HG03565 (cell line): ENCODE results near the gene LRP4.

Experiments used
- ATAC-seq: cut with Tn5 transposase; IDR thresholded peaks from one replicate; pipeline ENCODE4 v1.9.1; 2021; ENCODE audit warnings: mild to moderate bottlenecking, moderate library complexity; ENCODE audit not compliant: unreplicated experiment

Gene LRP4

GRCh38 chr11:46918788-46919513 lies 601 bp upstream of the LRP4 start:
- ATAC-seq: no peak

- no peak for ATAC-seq
Observed at GRCh38 chr11:46917762-46918082, 628 bp downstream of the LRP4 start.

GRCh38 chr11:46917109-46917761 lies 1.1 kb downstream of the LRP4 start:
- no peak for ATAC-seq

- no peak for ATAC-seq
Observed at GRCh38 chr11:46916286-46917108, 1.9 kb downstream of the LRP4 start.

- ATAC-seq: no peak
Observed at GRCh38 chr11:46914910-46915309, 3.4 kb downstream of the LRP4 start.

GRCh38 chr11:46914363-46914762 lies 4.0 kb downstream of the LRP4 start:
- no peak for ATAC-seq

GRCh38 chr11:46913484-46913883 lies 4.9 kb downstream of the LRP4 start:
- ATAC-seq: no peak

- no peak for ATAC-seq
Observed at GRCh38 chr11:46912526-46913150, 5.7 kb downstream of the LRP4 start.

- no peak for ATAC-seq
Observed at GRCh38 chr11:46907606-46908005, 10.7 kb downstream of the LRP4 start.

- no peak for ATAC-seq
Observed at GRCh38 chr11:46906609-46907041, 11.7 kb downstream of the LRP4 start.

- no peak for ATAC-seq
Observed at GRCh38 chr11:46905806-46906205, 12.5 kb downstream of the LRP4 start.

- ATAC-seq: no peak
Observed at GRCh38 chr11:46903846-46904245, 14.5 kb downstream of the LRP4 start.

- ATAC-seq: no peak
Observed at GRCh38 chr11:46902694-46903093, 15.7 kb downstream of the LRP4 start.

GRCh38 chr11:46901156-46901555 lies 17.2 kb downstream of the LRP4 start:
- no peak for ATAC-seq

- no peak for ATAC-seq
Observed at GRCh38 chr11:46900091-46900746, 18.1 kb downstream of the LRP4 start.

- ATAC-seq: no peak
Observed at GRCh38 chr11:46899501-46900025, 18.8 kb downstream of the LRP4 start.

GRCh38 chr11:46898396-46899095 lies 19.8 kb downstream of the LRP4 start:
- ATAC-seq: no peak

- ATAC-seq: no peak
Observed at GRCh38 chr11:46896719-46897406, 21.5 kb downstream of the LRP4 start.

- ATAC-seq: no peak
Observed at GRCh38 chr11:46895821-46896220, 22.5 kb downstream of the LRP4 start.
